MM.1S (cell line): ENCODE results near the gene ALG9.

Experiments
- EZH2 ChIP-seq: fragments of 300-600 bp; sonication (generic); optimal IDR thresholded peaks from 2 replicates; pipeline ENCODE3; 2017; ENCODE audit warnings: low read depth, mild to moderate bottlenecking, antibody characterized with exemption, low read length, mixed read lengths
- TF ChIP-seq, protein P1 (sequence below): fragments of 300-600 bp; sonication (generic); IDR thresholded peaks from 2 replicates; pipeline ENCODE4 v1.5.1; 2016; ENCODE audit warnings: antibody characterized with exemption, low read length, mixed read lengths

DNA sequence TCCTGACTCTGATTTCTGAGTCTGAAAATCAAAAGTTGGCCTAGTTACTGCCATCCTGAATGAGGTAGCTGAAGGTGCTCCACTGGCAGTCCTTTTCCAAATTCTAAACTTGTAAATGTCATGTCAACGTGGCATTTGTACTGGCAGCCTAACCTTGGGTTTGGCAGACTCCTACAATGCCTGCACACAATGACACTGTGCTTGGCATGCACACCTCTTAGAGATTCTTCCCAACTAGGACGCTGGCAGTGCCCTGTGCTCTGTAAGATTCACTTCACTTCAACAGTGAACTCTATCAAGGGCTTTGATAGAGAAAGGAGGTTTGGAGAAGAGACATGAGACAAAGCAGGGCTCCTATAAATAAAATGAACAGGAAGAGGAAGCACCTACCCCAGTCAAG lies 83.3 kb downstream of the ALG9 start:
- TF ChIP-seq, protein P1, sequence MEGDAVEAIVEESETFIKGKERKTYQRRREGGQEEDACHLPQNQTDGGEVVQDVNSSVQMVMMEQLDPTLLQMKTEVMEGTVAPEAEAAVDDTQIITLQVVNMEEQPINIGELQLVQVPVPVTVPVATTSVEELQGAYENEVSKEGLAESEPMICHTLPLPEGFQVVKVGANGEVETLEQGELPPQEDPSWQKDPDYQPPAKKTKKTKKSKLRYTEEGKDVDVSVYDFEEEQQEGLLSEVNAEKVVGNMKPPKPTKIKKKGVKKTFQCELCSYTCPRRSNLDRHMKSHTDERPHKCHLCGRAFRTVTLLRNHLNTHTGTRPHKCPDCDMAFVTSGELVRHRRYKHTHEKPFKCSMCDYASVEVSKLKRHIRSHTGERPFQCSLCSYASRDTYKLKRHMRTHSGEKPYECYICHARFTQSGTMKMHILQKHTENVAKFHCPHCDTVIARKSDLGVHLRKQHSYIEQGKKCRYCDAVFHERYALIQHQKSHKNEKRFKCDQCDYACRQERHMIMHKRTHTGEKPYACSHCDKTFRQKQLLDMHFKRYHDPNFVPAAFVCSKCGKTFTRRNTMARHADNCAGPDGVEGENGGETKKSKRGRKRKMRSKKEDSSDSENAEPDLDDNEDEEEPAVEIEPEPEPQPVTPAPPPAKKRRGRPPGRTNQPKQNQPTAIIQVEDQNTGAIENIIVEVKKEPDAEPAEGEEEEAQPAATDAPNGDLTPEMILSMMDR, result no peak
- no peak for TF ChIP-seq EZH2
